ENCODE data around the gene PLRG1.

DNA sequence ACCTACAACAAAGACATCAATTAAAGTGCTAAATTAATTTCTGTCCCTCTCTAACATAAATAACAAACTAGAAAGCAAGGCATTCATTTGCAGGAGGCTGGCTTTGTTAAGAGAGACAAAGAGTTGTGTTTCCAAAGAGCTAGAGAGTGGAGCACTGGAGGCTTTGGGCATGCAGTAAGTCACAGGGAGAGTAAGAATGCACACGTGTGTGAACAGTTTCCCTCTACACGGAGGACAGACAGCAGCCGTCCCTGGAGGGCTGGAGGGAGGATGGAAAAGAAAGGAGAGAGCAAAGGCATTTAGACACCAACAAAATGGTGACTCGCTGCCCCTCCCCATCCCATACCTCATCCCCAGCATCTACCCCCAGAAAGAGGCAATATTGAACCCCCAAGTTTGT, 38.2 kb downstream of the PLRG1 start:
- no peak for TF ChIP-seq POLR2AphosphoS5 (IDR thresholded peaks at IDR 0.05)
- TF ChIP-seq CTCF (IDR thresholded peaks at IDR 0.05): no peak
- TF ChIP-seq POLR2A (IDR thresholded peaks at IDR 0.05): no peak
- no peak for TF ChIP-seq EP300 (IDR thresholded peaks at IDR 0.05; ENCODE audit: low read depth)

Measured in transverse colon (tissue), 4 donors.